SK-N-SH (cell line): Measurements from ENCODE around the gene HSPA9.

ENCODE experiments used
- EZH2phosphoT487 ChIP-seq: fragments of 200-600 bp; sonication (generic); IDR thresholded peaks from 2 replicates; pipeline ENCODE4 v1.6.1; 2017; ENCODE audit warnings: low read depth, mixed run types, mild to moderate bottlenecking, antibody characterized with exemption, moderate library complexity, borderline replicate concordance
- POLR2AphosphoS5 ChIP-seq: IDR thresholded peaks from 2 replicates; pipeline ENCODE4 v1.6.1; 2012; ENCODE audit warnings: low read depth, low read length

DNA sequence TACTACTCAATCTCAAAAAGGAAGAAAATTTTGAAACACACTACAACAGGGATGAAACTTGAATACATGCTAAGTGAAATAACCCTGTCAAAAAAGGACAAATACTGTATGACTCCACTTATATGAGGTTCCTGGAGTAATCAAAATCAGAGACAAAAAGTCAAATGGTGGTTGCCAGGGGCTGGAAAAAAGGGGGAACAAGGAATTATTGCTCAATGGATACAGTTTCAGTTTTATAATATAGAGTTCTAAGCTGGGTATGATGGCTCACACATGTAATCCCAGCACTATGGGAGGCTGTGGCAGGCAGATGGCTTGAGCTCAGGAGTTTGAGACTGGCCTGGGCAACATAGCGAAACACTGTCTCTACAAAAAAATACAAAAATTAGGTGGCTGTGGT, 61.2 kb downstream of the HSPA9 start:
- TF ChIP-seq POLR2AphosphoS5 (no peak), EZH2phosphoT487 (no peak)
